ENCODE data around the gene PLK3. TPM values are rescaled to one million over a fixed set of nuclear protein-coding genes. Genes with fewer than 3 reads are reported as not detected.

Gene PLK3
- total RNA-seq, 3 donors from 2014 or later, result 13.6 to 29.0 (median 21.6) TPM

DNA sequence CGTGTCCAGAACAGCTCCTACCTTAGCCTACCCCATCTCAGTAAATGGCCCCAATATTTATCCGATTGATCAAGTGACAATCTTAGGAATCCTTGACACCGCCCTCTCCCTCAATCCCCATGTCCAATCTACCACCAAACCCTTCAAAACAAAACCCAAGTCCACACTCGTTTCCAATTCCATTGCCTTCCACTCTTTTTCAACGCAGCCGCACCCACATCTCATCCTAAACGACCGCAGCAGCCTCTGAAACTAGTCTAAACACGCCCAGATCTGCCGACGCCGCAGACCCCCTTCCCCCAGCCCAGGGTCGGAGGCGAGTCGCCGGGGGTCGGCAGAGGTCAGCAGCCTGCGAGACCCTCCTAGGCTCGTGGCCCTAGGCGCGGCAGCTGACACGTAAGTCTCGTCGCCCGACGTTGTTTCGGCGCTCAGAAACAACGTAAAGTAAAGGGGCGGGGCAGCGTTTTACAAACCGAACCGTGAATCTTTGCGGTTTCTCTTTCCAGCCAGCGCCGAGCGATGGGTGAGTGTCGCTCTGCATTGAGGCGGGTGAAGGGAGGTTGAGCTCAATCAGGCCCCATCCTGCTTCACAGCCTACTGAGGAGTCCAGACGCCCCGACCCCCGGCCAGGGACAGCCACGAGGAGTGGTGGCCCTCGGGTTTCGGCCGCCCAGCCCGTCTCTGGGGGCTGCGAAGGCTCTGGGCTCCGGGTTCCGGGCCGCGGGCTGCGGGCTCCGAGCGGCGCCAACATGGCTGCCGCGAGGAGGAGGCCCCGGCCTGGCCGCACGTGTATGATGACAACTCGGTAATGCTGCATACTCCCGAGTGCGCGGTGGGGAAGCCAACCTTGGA is 24.9 kb upstream of the PLK3 start, which contains the start of gene RPS8:
Gene RPS8, plus strand, starts transcription at position 463 of the 852 bp plus-strand sequence. Its CDS starts 57 bp downstream, at position 520.
- peak; percentile 97 to 99 (median 98) for TF ChIP-seq POLR2AphosphoS5 (IDR thresholded peaks at IDR 0.05)
- TF ChIP-seq CTCF (IDR thresholded peaks at IDR 0.05), result peak in 1 of 3 donors; percentile 15
- TF ChIP-seq POLR2A (IDR thresholded peaks at IDR 0.05), result peak; percentile 97
- Histone ChIP-seq H3K27me3 (no peaks in the 10 kb centered on the region), H3K36me3 (no peaks in the 10 kb centered on the region), H3K9me3 (no peaks in the 10 kb centered on the region), H3K27ac (peak within 1 kb of the TSS; percentile 96 to 99), H3K4me1 (peaks cover 0 to 5% of the 10 kb centered on the region in 2 donors), H3K4me3 (peak within 1 kb of the TSS; percentile 81 to 87 (median 85))
- DNase-seq (ENCODE audit: low spot score in 2 of 2), result peak; percentile 89 to 93
- intact Hi-C loops (cut with DNase I; ENCODE audit: low total_unique reads), result no loop called here

DNA sequence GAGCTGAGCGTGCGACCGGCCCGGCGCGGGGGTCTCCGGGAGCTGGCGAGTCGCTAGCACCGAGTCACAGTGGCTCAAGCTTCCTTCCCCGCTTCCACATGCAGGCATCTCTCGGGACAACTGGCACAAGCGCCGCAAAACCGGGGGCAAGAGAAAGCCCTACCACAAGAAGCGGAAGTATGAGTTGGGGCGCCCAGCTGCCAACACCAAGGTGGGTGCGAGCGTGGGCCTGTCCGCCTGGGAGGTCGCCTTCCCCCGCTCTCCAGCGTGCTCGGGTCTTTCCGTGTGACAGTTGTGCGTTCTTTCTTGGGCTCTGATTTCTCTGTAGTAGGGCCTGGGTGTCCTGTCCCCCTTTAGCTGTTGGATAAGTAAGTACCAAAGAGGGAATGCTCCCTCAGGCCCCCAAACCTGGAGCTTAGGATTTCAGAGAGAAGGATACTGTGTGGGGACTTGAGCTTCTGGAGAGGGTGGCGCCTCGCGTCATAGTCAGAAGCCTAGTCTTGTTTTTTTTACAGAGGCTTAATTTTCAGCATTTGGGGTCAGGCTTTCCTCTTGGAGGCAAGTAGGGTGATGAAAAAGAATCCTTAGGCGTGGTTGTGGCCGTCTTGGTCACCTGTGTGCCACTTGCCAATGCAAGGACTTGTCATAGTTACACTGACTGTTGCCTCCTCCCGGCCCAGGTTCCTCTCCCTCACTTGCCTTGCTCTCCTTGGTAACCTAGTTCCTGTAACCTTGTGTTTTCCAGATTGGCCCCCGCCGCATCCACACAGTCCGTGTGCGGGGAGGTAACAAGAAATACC is 24.0 kb upstream of the PLK3 start:
- TF ChIP-seq CTCF (IDR thresholded peaks at IDR 0.05) (no peak), POLR2A (IDR thresholded peaks at IDR 0.05) (no peak), POLR2AphosphoS5 (IDR thresholded peaks at IDR 0.05) (no peak)
- no peak for DNase-seq (ENCODE audit: low spot score in 2 of 2)
- Histone ChIP-seq H3K27ac (peak overlapping the region; percentile 96 to 99), H3K9me3 (no peaks in the 10 kb centered on the region), H3K4me1 (peaks cover 0 to 5% of the 10 kb centered on the region in 2 donors), H3K4me3 (peak overlapping the region; percentile 81 to 87 (median 85)), H3K27me3 (no peaks in the 10 kb centered on the region), H3K36me3 (no peaks in the 10 kb centered on the region)
- intact Hi-C loops (cut with DNase I; ENCODE audit: low total_unique reads), result loop anchor here (2.0 kb wide), 1 partner anchor 43 kb away; no protein-coding TSS in a partner anchor

DNA sequence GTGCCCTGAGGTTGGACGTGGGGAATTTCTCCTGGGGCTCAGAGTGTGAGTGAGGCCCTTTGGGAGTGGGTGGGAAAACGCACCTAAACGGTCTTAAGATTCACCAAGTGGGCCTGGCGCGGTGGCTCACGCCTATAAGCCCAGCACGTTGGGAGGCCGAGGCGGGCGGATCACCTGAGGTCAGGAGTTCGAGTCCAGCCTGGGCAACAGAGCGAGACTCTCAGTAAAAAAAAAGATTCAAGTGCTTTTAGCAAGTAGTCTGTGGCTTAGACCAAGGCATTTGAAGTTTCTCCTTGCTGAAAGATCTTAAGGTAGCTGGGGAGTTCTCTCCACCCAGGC is 23.5 kb upstream of the PLK3 start:
- no peak for DNase-seq (ENCODE audit: low spot score in 2 of 2)
- Histone ChIP-seq H3K27ac (peak overlapping the region; percentile 96 to 99), H3K36me3 (no peaks in the 10 kb centered on the region), H3K9me3 (no peaks in the 10 kb centered on the region), H3K27me3 (no peaks in the 10 kb centered on the region), H3K4me3 (peak overlapping the region; percentile 81 to 87 (median 85)), H3K4me1 (peaks cover 0 to 5% of the 10 kb centered on the region in 2 donors)
- TF ChIP-seq POLR2AphosphoS5 (IDR thresholded peaks at IDR 0.05) (no peak), POLR2A (IDR thresholded peaks at IDR 0.05) (no peak), CTCF (IDR thresholded peaks at IDR 0.05) (no peak)
- intact Hi-C loops (cut with DNase I; ENCODE audit: low total_unique reads), result loop anchor here (2.0 kb wide), 1 partner anchor 44 kb away; no protein-coding TSS in a partner anchor

DNA sequence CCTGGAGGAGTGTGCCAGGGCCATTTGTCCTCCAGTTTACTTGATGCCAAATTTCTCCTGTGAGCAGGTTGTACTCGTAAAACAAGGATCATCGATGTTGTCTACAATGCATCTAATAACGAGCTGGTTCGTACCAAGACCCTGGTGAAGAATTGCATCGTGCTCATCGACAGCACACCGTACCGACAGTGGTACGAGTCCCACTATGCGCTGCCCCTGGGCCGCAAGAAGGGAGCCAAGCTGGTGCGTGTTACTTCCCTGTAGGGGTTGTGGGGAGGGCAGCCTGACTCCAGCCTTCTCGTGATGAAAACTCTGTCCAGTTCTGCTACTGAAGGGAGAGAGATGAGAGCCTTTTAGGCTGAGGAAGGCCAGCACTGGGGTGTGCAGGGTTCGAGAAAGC is 22.6 kb upstream of the PLK3 start:
- no peaks in the 10 kb centered on the region for H3K9me3 ChIP-seq
- TF ChIP-seq POLR2A (IDR thresholded peaks at IDR 0.05), result no peak
- no peaks in the 10 kb centered on the region for H3K27me3 ChIP-seq
- H3K4me1 ChIP-seq, result peaks cover 0 to 5% of the 10 kb centered on the region in 2 donors
- no peak for DNase-seq (ENCODE audit: low spot score in 2 of 2)
- peak overlapping the region; percentile 45 to 96 for H3K27ac ChIP-seq
- H3K36me3 ChIP-seq, result no peaks in the 10 kb centered on the region
- intact Hi-C loops (cut with DNase I; ENCODE audit: low total_unique reads), result loop anchor here (2.0 kb wide), 1 partner anchor 45 kb away; no protein-coding TSS in a partner anchor
- H3K4me3 ChIP-seq, result peak overlapping the region in 1 of 3 donors; percentile 85

DNA sequence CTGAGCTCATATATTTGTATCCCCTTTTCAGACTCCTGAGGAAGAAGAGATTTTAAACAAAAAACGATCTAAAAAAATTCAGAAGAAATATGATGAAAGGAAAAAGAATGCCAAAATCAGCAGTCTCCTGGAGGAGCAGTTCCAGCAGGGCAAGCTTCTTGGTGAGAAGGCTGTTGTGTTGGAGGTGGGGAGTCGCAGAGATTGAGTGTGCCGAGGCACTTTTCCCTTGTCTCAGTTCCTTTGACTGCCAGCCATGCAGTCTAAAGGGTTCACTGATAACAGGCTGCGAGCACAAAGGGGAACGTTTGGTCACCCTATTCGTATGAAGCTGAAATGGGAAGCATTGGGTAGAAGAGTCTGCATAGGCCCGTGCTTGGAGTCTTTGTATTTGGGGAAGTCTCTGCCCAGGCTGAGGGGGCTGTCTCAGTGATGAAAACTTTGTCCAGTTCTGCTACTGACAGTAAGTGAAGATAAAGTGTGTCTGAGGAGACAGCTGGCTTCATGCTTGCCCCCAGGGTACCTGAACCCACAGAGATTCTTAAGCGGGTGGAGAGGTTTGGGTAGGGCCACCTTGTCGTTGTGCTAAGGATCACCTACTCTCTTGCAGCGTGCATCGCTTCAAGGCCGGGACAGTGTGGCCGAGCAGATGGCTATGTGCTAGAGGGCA is 22.1 kb upstream of the PLK3 start:
- intact Hi-C loops (cut with DNase I; ENCODE audit: low total_unique reads), result loop anchor here (2.0 kb wide), 1 partner anchor 45 kb away; no protein-coding TSS in a partner anchor
- Histone ChIP-seq H3K27me3 (no peaks in the 10 kb centered on the region), H3K4me1 (peaks cover 0 to 5% of the 10 kb centered on the region in 2 donors), H3K9me3 (no peaks in the 10 kb centered on the region), H3K36me3 (no peaks in the 10 kb centered on the region), H3K4me3 (peak overlapping the region in 1 of 3 donors; percentile 85), H3K27ac (peak overlapping the region; percentile 45 to 96)
- no peak for DNase-seq (ENCODE audit: low spot score in 2 of 2)
- TF ChIP-seq POLR2A (IDR thresholded peaks at IDR 0.05) (no peak), POLR2AphosphoS5 (IDR thresholded peaks at IDR 0.05) (no peak), CTCF (IDR thresholded peaks at IDR 0.05) (no peak)

Data from breast epithelium (tissue), 4 donors.